GM12891 (cell line): Measurements from ENCODE around the gene RBM20.

Experiments used
- POLR2A ChIP-seq: IDR thresholded peaks from 2 replicates; pipeline ENCODE4 v1.6.1; 2011; ENCODE audit warnings: low read depth, low read length, control low read depth
- POLR2AphosphoS5 ChIP-seq: IDR thresholded peaks from 2 replicates; pipeline ENCODE4 v1.6.1; 2011; ENCODE audit warnings: low read depth, low read length, control low read depth
- TAF1 ChIP-seq: IDR thresholded peaks from 2 replicates; pipeline ENCODE4 v1.6.1; 2011; ENCODE audit warnings: low read depth, low read length, control low read depth

DNA sequence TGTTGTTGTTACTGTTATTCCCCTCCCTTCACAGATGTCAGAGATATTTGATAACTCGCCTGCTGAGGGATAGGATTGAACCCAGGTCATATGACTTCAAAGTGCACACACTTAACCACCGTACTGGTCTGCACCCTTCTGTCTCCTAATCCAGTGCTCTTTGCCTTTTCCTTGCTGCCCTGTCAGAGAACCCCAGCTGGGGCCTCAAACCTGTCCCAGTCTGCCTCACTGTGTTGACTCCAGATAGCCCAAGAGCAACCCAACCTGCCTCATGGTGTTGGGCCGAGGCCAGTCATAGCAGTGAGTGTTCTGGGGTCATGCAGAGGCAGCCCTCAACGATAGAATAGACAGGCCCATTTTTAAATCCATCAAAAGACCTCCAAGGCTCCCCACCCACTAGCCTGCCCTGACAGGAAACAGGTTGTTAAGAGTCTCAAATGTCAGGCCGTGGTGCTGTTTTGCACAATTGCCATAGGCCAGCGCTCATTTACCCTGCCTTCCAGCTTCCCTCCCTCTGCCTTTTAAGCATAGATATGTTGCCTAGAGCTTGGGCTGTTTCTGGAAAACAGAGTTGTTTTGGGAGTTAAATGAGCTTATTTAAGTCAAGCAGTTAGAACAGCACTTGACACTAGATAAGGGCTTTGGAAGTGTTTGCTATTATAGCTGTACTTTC, 190.6 kb downstream of the RBM20 start:
- TF ChIP-seq POLR2A = no peak
- TF ChIP-seq POLR2AphosphoS5 = no peak
- TF ChIP-seq TAF1 = no peak
